DMS153 (cell line): Measurements from ENCODE around the gene CDR2.
"Not testable (repeated sequence)": the region's sequence is repeated elsewhere in the genome, so short reads cannot be mapped to it uniquely, and the experiment has no call there.

Source experiments
- DNase-seq: peaks from one replicate; lab custom pipeline; 2025; lab: John Stamatoyannopoulos, UW

CDR2 gene

DNA sequence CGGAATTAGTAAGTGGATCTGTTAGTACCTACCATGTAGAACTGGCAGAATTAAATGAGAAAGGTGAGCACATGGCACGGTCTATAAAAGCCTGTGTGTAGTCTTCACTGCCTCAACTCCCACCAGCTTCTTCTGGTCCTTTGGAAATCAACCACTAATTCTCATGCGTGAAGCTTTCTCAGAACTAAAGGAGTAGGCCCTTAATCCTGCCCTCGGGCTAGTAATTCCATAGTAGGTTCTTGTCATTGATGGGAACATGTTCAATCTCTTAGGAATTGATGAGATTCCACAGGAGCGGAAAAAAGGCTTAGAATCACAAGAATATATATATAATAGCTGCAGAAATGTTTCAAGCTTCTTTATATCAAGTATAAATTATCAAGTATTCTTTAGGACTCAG, 21.7 kb downstream of the CDR2 start:
- DNase-seq = no peak

DNA sequence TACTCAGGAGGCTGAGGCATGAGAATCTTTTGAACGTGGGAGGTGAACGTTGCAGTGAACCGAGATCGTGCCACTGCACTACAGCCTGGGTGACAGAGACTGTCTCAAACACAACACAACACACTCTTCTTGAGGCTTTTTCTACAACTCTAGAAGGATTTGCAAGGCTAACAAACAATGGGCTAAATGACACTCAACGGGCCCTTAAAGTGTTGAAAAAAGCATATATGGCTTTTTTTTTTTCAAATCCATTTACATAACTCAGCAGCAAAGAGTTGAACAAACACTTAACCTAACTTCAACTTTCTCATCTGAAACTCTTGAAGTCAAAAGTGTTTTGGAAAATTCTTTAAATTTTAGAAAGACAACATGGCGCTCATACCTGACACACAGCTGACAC, 22.3 kb downstream of the CDR2 start:
- DNase-seq = no peak

DNA sequence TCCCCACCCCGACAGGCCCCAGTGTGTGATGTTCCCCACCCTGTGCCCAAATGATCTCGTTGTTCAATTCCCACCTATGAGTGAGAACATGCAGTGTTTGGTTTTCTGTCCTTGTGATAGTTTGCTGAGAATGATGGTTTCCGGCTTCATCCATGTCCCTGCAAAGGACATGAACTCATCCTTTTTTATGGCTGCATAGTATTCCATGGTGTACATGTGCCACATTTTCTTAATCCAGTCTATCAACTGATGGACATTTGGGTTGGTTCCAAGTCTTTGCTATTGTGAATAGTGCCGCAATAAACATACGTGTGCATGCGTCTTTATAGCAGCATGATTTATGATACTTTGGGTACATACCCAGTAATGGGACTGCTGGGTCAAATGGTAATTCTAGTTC, 23.4 kb downstream of the CDR2 start:
- not testable (repeated sequence) for DNase-seq

DNA sequence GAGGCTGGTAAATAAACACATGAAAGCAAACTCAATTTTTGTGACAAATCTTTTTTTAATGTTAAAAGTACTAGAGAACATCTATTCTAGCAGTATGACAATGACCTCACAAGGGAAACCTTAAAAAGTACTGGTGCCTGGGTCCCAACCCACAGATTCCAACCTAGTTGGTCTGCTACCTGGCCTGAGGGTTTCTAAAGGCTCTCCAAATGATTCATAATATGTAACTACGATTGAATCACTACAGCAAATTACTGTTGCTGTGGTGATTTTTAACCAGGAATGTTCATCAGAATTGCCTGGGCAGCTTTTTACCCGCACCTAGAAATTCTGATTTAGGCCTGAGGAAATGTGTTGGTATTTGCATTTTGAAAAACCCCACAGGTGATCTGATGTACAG, 26.1 kb downstream of the CDR2 start:
- no peak for DNase-seq

DNA sequence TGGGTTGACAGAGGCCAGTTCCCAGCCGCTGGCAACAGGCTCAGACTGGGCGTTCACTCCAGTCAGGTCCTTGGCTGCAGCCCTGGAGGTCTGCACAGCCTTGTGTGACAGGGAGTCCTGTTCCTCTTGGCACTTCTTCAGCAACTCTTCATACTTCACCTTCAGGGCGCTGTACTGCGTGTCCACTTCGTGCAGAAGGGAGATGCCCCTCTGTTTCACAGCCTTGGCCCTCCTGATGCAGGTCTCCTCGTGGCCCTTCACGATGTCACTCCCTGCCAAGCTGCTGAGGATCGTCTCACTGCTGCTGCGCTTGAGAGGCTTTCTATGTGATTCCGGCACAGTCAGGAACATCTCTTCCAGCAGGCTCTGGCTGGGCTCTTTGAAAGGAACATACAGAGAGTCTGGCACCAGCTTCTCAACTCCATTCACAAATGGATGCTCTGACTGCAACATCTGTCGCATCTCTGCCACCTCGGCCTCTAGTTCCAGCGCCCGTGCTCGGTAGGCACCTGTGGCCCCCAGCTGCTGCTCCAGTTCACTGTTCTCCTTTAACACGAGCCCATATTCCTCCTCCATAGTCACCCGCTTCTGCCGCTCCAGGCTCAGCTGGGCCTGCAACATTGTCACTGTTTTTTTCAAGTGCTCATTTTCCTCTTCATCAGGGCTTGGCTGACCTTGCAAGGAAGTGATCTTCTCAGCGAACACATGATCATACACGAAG, 27.2 kb downstream of the CDR2 start:
- DNase-seq = no peak

DNA sequence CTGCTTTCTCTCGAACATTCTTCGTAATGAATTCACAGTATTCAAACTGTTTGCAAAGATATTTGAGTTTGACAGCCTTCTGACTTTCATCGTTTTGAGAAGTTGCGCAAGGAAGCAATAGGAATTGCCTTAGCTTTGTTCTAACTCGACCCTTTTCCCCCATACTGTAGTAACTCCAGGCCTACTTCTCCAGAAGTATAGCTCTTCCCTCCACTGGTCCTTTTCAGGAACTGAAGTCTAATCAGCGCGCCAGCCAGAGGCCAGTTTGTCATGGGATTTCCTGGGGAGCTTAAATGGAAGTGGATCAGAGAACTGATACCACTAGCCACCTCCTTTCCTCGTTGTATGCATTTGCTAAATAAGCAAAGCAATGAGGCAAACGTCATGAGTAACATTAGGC, 27.9 kb downstream of the CDR2 start:
- DNase-seq = no peak

DNA sequence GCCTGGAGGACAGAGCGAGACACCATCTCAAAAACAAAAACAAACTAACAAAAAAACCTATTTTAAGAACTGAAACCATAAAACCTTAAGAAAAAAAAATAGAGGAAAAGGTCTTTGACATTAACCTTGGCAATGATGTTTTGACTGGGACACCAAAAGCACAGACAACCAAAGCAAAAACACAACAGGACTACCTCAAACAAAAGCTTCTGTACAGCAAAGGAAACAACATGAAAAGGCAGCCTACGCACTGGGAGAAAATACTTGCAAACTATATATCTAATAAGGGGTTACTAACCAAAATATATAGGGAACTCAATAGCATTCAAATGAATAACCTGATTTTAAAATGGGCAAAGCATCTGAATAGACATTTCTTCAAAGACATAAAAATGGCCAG, 32.3 kb downstream of the CDR2 start:
- no peak for DNase-seq

DNA sequence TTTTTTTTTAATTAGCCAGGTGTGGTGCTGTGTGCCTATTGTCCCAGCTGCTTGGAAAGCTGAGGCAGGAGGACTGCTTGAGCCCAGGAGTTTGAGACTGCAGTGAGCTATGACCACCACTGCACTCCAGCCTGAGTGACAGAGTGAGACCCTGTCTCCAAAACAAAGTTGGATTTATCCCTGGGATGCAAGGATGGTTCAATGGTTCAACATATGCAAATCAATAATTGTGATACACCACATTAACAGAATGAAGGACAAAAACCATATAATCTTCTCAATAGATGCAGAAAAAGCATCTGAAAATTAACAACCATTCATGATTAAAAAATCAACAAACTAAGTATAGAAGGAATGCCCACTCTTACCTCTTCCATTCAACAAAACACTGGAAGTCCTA, 33.5 kb downstream of the CDR2 start:
- DNase-seq = no peak

DNA sequence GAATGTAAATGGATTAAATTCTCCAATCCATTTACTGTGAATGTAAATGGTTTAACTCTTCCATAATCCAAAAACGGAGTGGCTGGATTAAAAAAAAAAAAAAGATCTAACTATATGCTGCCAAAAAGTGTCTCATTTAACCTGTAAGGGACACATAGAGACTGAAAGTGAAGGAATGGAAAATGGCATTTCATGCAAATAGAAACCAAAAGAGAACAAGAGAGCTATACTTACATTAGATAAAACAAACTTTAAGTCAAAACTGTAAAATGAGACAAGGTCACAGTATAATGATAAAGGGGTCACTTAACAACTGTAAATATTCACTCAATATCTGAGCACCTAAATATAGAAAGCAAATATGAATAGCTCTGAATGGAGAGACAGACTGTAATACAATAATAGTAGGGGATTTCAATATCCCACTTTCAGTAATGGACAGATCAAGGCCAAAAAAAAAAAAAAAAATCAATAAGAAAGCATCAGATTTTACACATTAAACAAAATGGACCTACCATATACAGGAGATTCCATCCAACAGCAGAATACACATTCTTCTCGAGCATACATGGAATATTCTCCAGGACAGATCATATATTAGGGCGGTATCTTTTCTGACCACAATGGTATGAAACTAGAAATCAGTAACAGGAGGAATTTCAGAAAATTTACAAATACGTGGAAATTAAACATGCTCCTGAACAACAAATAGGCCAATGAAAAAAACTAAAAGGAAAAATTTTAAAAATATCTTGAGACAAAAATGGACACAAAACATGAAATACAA, 36.4 kb downstream of the CDR2 start:
- DNase-seq = no peak

DNA sequence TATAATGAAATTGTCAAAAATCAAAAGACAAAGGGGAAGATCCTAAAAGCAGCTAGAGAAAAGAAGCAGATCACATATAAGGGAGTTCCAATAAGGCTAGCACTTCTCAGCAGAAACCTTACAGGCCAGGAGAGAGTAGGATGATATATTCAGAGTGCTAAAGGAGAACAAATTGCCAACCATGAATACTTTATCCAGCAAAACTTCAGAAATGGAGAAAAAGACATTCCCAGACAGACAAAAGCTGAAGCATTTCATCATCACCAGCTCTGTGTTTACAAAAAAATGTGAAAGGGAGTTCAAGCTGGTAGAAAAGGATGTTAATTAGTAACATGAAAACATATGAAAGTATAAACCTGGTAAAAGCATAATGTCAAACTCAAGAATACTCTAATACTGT, 37.4 kb downstream of the CDR2 start:
- DNase-seq = no peak

DNA sequence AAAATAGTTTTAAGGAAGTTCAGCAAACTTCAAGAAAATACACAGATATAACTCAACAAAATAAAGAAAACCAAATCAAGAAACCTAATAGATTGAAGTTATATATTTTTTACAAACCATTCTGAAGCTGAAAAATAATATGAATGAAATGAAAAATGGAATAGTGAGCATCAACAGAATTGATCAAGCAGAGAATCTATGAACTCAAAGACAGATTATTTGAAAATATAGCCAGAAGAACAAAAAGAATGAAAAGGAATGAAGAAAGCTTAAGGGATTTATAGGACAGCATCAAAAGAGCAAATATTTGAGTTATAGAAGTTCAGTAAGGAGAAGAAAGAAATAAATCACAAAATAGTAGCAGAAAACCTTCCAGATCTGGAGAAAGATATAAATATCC, 37.8 kb downstream of the CDR2 start:
- DNase-seq = no peak

DNA sequence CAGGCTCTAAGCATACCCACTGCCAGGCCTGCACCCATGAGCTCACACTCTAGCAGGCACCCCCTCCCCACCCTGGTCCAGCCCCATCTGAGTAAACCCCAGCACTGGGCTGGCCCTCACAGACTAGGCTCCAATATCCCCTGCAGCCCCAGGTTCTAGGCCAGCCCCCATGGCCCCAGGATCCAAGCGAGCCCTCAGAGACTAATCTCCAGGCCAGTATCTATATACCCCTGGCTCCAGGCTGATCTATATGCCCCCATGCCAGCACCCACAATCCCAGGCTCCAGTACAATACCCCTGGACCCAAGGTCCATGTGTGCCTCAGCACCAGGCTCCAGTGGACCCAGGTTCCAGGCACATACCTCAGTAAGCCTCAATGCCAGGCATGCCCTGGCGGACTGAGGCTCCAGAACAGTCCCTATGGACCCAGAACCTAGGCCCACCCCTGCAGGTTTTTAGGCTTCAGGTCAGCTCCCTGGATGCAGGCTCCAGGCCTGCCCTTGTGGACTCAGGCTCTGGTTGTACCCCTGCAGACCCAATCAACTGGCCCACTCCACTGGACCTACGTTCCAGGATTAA, 38.7 kb downstream of the CDR2 start:
- DNase-seq = no peak

DNA sequence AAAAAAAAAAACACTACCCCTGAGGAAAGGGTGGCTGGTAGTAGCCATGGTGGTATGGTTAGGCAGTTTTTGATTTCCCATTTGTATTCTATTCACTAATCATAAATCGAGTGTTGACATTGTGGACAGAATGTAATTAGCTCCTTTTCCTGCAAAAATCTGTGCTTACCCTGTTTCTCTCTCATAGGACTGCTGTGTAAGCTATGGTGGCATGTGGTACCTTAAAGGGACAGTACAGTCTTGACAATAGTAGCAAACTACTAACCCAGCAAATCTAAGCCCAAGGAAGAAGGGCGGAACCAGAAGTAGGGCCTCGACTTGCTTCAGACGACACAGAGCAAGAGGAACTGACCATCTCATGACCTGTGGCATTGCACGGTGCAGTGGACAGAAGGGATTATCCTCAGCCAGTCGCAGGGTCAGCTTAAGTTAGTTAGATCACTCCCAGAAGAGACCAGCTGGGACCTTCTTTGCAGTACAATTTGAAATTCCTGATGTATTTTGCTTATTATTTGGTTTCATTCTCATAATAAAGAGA, 40.9 kb downstream of the CDR2 start:
- DNase-seq = no peak

DNA sequence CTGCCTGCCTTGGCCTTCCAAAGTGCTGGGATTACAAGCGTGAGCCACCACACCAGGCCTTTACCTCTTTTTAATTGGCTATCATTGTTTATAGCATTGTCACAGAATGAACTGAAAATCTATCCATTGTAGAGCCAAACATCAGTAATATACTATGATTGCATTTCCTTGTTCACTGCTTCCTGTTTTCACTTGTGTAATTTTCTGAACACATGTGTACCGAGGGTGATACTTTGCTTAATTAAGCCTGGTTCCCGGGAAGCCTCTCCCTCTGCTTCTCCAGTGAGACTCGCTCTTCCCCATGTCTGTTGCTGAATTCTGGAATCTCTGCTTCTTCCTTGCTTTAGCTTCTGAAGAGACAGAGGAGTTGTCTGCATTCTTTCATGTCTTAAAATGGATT, 44.1 kb downstream of the CDR2 start:
- no peak for DNase-seq

DNA sequence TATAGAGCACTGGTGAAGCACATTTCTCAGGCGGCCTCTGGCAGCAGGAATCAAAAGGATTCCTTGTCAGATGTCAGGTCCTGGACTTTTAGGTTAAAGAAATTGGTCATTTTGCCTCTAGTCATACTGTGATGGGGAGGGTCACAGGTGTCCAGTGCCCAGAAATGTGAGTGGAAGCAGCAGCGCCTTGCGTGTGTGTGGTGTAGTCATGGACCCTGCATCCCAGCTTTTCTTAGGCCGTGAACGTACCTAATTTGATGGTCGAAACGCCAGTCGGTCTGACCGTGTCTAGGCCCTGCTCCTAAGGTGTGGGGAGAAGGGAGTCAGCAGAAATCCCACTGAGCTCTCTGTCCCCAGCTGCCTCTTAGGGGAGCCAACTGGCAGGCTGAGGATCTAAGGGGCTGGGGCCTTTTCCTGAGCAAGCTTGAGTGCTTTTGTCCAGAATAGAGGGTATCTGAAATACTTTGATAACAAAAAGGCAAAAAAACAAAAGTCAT, 45.2 kb downstream of the CDR2 start:
- DNase-seq = no peak

DNA sequence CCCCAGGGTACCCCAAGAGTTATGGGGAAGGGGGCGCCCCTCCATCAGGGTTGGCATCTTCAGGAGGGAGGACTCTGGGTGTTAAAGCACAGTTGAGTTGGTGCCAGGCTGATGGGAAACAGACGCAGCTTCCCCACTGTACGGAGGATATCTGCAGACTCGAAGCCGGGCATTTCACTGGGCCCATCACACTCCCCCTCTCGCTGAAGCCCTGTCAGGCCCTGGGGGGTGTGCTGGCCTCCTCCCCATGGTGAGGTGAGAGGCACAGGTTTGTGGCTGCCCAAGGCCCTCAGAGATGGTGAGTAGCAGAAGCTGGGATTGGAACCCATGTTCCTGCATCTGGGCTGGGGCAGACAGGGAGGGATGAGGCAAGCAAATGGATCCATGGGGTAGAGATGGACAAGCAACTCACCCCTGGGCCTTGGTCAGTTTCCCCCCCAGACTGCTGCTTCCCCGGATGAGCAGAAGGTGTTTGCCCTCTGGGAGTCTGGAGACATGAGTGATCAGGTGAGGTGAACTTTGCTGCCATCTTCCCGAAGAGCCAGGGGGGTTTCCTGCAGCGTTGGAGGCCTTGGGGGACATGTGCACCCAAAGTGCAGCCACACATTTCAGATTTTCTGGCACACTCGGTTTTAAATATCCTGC, 46.2 kb downstream of the CDR2 start:
- no peak for DNase-seq

DNA sequence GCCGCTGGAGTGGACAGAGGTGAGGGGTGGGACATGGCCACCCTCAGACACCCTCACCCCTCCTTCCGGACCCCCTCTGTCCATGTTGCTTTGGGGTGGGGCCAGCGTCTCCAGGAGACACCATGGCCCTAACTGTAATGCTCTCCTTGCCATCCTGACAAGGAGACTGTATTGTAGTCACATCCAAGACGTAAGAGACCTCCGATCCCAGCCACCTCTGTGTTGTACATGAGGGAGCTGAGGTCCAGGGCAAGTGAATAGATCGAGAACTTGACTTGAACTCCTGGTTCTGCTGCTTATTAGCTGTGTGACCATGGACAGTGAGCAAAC, 47.0 kb downstream of the CDR2 start:
- no peak for DNase-seq

DNA sequence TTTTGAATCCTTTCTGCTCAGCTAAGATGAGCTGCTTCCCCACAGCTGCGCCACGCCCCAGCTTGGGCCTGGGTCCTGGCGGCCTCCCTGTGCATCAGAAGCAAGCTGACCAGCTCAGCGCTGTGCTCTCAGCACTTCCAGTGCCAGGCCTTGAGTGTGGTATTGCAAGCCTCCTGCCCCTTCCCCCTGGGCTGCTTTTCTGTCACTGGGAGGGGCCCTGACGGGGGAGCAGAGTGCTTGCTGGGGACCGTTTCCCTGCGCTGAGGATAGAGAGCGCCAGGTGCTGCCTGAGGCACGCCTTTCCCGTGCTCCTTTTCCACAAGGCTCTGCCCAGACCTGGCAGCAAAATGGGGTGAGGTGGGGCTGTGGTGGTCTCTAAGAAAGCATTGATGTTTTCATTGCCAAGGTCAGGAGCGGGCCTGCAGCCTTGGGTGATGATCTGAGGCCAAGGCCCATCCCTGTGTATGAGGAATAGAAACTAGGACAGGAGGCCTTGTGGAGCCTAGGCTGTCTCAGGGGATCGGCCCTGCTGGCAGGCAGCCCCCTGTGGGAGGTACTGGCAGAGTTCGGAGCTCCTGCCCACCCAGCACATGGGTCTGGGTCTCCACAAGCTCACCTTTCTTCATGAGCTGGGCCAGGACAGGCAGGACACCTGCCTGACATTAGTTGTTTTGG, 47.5 kb downstream of the CDR2 start:
- DNase-seq = no peak

DNA sequence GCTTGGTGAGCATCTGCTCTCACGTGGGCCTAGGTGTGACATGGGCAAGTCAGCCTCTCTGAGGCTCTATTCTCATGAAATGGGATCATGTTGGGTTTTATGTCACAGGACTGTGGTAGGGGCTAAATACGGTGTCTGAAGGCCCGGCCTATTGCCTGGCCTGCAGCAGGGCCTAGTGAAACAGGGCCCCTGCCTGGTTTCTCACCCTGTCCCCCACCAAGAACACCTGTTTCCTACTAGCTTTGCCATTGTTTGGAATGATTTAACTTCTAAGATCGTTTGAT, 48.1 kb downstream of the CDR2 start:
- DNase-seq = no peak

DNA sequence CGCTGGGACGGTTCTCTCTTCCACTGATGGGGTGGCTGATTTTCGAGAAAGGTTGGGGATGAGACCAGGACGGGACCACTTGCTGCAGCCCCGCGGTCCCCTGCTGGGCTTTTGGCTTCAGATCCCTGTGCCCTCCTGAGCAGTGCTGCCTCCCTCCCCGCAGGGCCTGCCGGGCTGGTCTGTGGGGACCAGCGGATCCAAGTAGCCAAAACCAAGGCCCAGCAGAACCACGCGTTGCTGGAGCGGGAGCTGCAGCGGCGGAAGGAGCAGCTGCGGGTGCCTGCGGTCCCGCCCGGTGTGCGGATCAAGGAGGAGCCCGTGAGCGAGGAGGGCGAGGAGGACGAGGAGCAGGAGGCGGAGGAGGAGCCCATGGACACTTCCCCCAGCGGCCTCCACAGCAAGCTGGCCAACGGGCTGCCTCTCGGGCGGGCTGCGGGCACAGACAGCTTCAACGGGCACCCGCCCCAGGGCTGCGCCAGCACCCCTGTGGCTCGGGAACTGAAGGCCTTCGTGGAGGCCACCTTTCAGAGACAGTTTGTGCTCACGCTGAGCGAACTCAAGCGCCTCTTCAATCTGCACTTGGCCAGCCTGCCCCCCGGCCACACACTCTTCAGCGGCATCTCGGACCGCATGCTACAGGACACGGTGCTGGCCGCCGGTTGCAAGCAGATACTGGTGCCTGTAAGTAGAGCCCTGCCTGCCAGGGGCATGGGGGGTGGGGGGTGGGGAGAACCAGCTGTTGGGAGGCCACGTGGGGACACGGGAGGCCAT, 48.6 kb downstream of the CDR2 start:
- no peak for DNase-seq

DNA sequence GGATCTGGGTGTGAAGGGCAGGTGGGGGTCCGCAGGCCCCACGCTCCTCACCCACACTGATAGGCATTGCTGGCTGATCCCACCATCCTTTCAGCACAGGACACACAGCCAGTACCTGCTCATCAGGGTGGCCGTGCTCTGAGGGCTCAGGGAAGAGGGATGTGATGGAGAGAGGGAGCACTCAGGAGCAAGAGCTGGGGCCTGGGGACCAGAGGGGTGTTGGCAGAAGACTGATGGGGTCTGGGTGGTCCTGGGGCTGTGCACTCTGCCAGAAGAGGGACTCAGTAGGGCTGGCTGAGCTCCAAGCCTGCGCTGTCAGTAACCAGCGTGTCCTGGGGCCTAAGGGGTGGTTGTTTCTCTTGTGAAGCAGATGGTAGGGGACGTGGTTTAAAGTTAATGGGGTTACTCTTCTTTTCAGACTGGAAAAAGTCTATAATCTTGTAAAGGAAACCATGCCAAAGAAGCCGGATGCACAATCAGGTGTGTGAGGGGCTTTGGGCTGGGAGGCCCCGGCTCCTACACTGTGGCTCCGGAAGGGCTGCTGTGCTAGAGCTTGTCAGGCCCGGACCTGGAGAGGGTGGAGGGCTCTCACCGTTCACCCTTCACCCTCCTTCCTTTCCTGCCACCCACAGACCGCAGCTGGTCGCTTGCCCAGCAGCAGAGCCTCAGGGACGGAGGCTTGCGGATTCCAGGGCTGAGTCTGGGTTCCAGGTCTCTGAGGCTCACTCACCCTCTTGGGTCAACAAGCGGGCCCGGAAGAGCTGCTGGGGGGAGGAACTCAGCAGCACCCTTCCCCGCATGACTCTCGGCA, 49.4 kb downstream of the CDR2 start:
- no peak for DNase-seq
